Globus pallidus (tissue), 1 donor: ENCODE measurements around the gene FANCD2OS.
"Not testable (repeated sequence)": the region's sequence is repeated elsewhere in the genome, so short reads cannot be mapped to it uniquely, and the experiment has no call there.

Source experiments
- DNase-seq: peaks from one replicate; pipeline ENCODE4 v3.0.0-alpha.2; 2015; ENCODE audit warnings: low spot score

The FANCD2OS gene

DNA sequence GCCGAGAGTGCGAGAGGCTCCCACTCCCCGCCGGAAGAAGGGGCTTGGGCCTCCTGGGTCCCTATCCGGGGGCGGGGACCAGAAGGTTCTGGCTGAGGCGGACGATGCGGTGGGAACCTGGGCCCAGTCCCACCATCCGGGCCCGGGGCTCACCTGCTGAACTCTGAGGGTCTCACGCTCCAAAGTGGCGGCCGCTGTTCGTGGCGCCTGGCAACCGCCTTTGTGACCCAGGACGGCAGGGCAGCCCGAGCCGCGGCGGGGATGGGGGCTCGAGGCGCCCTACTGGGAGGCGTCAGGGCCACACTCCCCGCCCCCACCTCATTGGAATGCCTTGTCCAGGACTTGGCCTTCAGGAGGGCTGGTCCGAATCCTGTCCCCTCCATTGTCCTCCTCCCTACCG lies at the start of gene FANCD2OS:
Gene FANCD2OS, minus strand, starts transcription at position 165 of the 400 bp plus-strand sequence. CDS start 3,481 bp downstream, outside the sequence.
- DNase-seq: no peak

GRCh38 chr3:10157031-10157430 lies 49.0 kb upstream of the FANCD2OS start:
- no peak for DNase-seq

GRCh38 chr3:10155658-10156057 lies 47.6 kb upstream of the FANCD2OS start:
- no peak for DNase-seq

DNA sequence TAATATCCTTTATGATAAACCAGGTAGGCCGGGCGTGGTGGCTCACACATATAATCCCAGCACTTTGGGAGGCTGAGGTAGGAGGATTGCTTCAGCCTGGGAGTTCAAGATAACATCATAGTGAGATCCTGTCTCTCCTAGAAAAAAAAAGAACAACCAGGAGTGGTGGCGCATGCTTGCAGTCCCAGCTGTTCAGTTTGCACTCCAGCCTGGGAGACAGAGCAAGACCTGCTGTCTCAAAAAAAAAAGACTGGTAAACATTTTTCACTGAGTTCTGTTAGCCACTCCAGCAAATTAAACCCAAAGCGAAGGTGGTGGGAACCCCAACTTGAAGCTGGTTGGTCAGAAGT lies 47.0 kb upstream of the FANCD2OS start:
- no peak for DNase-seq

DNA sequence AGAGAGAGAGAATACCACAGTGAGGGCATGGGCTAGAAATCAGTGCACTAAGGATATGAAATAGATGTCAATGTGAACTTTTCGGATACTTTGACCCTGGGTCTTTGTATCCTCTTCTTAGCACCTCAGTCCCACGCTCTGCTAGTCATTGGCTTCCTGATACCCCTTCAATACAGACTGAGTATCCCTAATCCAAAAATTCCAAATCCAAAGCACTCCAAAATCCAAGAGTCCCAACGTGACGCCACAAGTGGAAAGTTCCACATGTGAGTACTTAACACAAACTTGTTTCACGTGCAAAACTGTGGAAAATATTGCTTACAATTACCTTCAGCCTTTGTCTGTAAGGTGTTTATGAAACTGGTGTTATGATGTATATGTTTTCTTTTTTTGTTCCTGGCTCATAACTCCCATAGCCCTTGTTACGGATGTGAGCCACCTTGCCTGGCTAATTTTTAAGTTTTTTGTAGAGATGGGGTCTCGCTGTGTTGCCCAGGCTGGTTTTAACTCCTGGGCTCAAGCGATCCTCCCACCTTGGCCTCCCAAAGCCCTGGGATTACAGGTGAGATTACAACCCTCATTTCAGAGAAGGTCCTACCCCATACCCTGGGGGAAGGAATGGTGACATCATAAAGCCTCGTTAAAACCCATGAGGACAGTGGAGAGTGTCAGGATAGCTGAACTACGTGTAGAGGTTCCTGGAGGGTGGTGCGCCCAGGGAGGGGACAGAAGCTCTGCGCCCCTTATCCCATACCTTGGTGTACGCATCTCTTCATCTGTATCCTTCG lies 46.5 kb upstream of the FANCD2OS start:
- DNase-seq: no peak

DNA sequence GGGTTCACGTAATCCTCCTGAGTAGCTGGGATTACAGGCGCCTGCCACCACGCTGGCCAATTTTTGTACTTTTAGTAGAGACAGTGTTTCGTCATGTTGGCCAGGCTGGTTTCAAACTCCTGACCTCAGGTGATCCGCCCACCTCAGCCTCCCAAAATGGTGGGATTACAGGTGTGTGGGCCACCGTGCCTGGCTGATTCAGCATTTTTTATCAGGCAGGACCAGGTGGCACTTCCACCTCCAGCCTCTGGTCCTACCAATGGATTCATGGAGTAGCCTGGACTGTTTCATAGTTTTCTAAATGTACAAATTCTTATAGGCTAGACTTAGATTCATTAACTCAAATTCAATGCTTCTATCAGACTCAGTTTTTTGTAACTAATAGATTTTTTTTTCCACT lies 42.9 kb upstream of the FANCD2OS start:
- no peak for DNase-seq

DNA sequence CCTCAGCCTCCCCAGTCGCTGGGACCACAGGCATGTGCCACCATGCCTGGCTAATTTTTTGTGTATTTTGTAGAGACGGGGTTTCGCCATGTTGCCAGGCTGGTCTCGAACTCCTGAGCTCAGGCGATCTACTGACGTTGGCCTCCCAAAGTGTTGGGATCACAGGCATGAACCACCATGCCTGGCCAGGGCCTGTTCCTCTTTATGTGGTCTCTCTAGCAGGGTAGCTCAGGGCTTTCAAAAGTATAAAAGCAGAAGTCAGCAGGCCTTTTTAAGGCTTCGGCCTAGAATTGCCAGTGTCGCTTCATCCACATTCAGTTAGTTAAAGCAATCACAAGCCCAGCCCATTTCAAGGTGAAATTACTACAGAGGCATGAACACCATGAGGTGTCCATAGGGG lies 41.2 kb upstream of the FANCD2OS start:
- DNase-seq: no peak

DNA sequence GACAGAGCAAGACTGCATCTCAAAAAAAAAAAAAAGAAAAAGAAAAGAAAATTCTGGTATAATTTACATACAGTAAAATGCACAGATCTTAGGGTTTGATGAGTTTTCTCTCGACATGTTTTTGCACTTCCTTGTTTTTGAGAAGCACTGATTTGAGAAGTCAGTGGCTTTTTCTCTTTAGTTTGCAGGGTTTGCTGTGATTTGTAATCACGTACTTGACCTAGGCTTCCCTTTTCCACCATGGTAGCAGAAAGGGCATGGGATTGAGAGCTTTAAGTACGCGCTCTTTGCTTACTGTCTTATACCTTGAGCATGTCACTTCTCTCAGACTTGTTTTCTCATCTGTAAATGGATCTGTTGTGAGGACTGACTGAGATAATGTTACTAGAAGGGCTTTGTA lies 37.6 kb upstream of the FANCD2OS start:
- no peak for DNase-seq

- DNase-seq: no peak
Measured at GRCh38 chr3:10142707-10143560, 34.9 kb upstream of the FANCD2OS start.

GRCh38 chr3:10140996-10141546 lies 33.0 kb upstream of the FANCD2OS start:
- DNase-seq: no peak

GRCh38 chr3:10137178-10137577 lies 29.1 kb upstream of the FANCD2OS start:
- no peak for DNase-seq

DNA sequence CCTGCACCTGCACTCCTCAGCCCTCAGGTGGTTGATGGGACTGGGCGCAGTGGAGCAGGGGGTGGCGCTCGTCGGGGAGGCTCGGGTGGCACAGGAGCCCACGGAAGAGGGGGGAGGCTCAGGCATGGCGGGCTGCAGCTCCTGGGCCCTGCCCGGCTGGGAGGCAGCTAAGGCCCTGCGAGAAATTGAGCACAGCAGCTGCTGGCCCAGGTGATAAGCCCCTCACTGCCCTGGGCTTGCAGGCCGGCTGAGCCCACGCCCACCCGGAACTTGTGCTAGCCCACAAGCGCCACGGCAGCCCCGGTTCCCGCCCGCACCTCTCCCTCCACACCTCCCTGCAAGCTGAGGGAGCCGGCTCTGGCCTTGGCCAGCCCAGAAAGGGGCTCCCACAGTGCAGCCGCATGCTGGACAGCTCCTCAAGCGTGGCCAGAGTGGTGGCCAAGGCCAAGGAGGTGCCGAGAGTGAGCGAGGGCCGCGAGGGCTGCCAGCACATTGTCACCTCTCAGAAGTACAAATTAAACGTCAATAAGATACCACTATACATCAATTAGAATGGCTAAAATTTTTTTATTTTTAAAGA lies 28.5 kb upstream of the FANCD2OS start:
- no peak for DNase-seq

DNA sequence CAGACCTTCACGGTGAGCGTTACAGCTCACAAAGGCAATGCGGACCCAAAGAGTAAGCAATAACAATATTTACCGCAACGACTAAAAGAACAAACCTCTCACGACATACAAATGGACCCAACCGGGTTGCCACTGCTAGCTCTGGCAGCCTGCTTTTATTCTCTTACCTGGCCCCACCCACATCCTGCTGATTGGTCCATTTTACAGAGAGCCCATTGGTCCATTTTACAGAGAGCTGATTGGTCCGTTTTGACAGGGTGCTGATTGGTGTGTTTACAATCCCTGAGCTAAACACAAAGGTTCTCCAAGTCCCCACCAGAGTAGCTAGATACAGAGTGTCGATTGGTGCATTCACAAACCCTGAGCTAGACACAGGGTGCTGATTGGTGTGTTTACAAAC lies 27.8 kb upstream of the FANCD2OS start:
- not testable (repeated sequence) for DNase-seq

- no peak for DNase-seq
Measured at GRCh38 chr3:10122724-10123123, 14.7 kb upstream of the FANCD2OS start.

- DNase-seq: no peak
Measured at GRCh38 chr3:10121064-10121463, 13.0 kb upstream of the FANCD2OS start.

DNA sequence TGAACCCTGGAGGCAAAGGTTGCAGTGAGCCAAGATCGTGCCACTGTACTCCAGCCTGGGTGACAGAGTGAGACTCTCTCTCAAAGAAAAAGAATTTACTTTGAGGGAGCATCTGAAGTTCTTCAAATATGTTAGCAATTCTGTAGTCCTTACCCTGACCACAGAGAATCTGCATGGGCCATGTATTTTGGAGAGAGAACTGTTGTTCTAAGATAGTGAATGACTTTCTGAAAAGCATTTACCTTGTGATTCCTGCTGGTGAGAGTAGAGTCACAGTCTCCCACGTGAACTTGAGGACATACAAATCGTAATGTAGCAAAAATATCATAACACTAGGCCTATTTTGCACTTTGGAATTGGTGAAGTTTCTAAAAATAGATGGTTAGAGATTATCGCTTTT lies 11.3 kb upstream of the FANCD2OS start:
- DNase-seq: no peak

DNA sequence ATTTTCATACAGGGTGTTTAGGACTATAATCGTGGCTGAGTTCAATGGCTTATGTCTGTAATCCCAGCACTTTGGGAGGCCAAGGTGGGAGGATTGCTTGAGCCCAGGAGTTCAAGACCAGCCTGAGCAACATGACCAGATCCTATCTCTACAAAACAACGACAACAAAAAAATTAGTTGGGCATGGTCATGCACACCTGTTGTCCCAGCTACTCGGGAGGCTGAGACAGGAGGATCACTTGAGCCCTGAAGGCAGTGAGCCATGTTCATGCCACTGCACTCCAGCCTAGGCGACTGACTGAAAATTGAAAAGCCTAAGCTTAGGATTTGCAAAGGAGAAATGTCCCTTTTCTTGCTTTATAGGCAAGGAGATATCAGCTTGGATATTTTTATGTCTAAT lies 8.9 kb upstream of the FANCD2OS start:
- DNase-seq: no peak

DNA sequence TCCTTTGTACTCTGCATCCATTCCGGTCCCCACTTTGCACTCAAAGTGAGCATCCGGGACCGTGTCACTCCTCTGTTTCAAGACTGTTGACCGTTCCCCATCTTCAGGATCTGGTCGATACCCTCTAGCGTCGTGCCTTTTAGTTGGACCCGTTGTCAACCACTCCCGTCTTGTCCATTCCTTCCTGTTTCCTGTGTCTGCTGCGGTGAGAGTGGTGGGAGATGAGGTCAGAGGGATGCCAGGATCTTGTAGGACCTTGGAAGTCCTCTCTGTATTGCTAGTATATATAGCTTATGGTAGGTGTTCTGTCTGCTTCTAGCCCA lies 8.0 kb upstream of the FANCD2OS start:
- no peak for DNase-seq

DNA sequence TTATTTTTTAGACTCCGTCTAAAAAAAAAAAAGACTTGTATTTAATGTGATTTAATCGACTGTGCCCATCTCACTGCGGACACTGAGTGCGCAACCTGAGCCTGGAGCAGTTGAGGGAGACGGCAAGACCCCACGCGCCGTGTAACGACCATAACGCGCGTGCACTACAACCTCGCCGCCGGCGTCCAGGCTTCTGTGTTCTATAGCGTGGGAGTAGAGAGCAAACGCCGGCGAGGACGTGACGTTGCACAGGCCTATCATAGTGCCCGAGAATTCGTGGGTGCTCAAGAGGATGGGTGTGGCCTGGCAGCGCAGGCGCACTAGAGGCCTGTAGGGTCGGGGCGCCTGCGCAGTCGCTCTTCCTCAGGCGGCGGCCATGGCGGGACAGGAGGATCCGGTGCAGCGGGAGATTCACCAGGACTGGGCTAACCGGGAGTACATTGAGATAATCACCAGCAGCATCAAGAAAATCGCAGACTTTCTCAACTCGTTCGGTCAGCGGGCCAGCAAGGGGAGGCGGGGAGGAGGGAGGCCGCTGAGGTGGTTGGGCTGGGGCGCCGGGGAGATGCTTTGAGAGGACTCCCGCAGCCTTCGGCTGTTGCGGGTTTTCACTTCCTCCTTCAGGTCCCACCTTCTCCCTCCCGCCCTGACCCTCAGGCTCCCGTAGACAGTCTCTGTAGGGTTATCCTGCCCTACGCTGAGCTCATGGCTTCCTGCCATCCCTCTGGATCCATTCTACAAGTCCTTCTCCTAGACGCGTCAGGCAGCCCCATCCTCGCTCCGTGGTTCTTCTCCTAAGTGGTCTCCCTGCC lies 7.5 kb upstream of the FANCD2OS start, which contains the start of gene BRK1:
Gene BRK1, plus strand, starts transcription at position 350 of the 812 bp plus-strand sequence. Its CDS starts 27 bp downstream, at position 377.
- peak; percentile 95 for DNase-seq

DNA sequence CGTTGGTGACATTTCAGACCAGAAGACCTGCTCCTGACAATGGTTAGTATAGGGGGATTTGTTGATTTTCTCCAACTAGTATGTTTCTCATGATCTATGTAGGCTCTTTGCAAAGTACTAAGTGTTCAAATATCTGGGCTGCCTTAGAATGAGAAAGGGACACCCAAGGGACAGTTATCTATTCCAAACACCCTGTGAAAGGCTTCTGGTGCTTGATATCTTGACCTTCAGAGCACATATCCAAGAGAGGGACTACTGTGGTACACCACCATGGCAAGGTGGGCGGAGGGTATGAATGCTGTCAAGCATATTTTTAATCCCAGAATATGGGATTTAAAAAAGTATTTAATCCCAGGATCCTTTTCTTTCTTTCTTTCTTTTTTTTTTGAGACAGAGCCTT lies 1.1 kb downstream of the FANCD2OS start:
- no peak for DNase-seq

GRCh38 chr3:10099041-10099440 lies 9.0 kb downstream of the FANCD2OS start:
- DNase-seq: no peak

- DNase-seq: no peak
Measured at GRCh38 chr3:10093678-10094077, 14.4 kb downstream of the FANCD2OS start.
